ENCODE measurements around the gene PBX4.
"Not testable (repeated sequence)": the region's sequence is repeated elsewhere in the genome, so short reads cannot be mapped to it uniquely, and the experiment has no call there.

The PBX4 gene

GRCh38 chr19:19627621-19628500 is 9.4 kb upstream of the PBX4 start, which contains the start of gene LPAR2:
Gene LPAR2, minus strand, starts transcription at chr19:19628220. Its CDS starts 945 bp downstream, at chr19:19627275.
- peak in 2 of 3 donors; percentile 46 to 48 for DNase-seq (ENCODE audit: low read depth in 2 of 3, low spot score in 1 of 3)

- DNase-seq (ENCODE audit: low read depth in 2 of 3, low spot score in 1 of 3), result no peak
Measured at GRCh38 chr19:19626516-19627472, 8.3 kb upstream of the PBX4 start.

- no peak for DNase-seq (ENCODE audit: low read depth in 2 of 3, low spot score in 1 of 3)
Measured at GRCh38 chr19:19624032-19624570, 5.6 kb upstream of the PBX4 start.

GRCh38 chr19:19623383-19623782 is 4.9 kb upstream of the PBX4 start:
- DNase-seq (ENCODE audit: low read depth in 2 of 3, low spot score in 1 of 3), result no peak

GRCh38 chr19:19619849-19620210 is 1.3 kb upstream of the PBX4 start:
- DNase-seq (ENCODE audit: low read depth in 2 of 3, low spot score in 1 of 3), result no peak

- no peak for DNase-seq (ENCODE audit: low read depth in 2 of 3, low spot score in 1 of 3)
Measured at GRCh38 chr19:19619181-19619848, 828 bp upstream of the PBX4 start.

GRCh38 chr19:19615086-19615485 is 3.4 kb downstream of the PBX4 start:
- no peak for DNase-seq (ENCODE audit: low read depth in 2 of 3, low spot score in 1 of 3)

GRCh38 chr19:19613506-19613905 is 5.0 kb downstream of the PBX4 start:
- DNase-seq (ENCODE audit: low read depth in 2 of 3, low spot score in 1 of 3), result no peak

- no peak for DNase-seq (ENCODE audit: low read depth in 2 of 3, low spot score in 1 of 3)
Measured at GRCh38 chr19:19610376-19611202, 7.9 kb downstream of the PBX4 start.

- DNase-seq (ENCODE audit: low read depth in 2 of 3, low spot score in 1 of 3), result not testable (repeated sequence)
Measured at GRCh38 chr19:19606686-19607085, 11.8 kb downstream of the PBX4 start.

- DNase-seq (ENCODE audit: low read depth in 2 of 3, low spot score in 1 of 3), result no peak
Measured at GRCh38 chr19:19606021-19606420, 12.5 kb downstream of the PBX4 start.

- DNase-seq (ENCODE audit: low read depth in 2 of 3, low spot score in 1 of 3), result no peak
Measured at GRCh38 chr19:19602713-19603324, 15.7 kb downstream of the PBX4 start.

GRCh38 chr19:19602136-19602712 is 16.3 kb downstream of the PBX4 start:
- no peak for DNase-seq (ENCODE audit: low read depth in 2 of 3, low spot score in 1 of 3)

- DNase-seq (ENCODE audit: low read depth in 2 of 3, low spot score in 1 of 3), result no peak
Measured at GRCh38 chr19:19600793-19601330, 17.6 kb downstream of the PBX4 start.

GRCh38 chr19:19598728-19599451 is 19.6 kb downstream of the PBX4 start:
- DNase-seq (ENCODE audit: low read depth in 2 of 3, low spot score in 1 of 3), result peak in 1 of 3 donors; percentile 43

GRCh38 chr19:19597809-19598306 is 20.6 kb downstream of the PBX4 start:
- peak in 1 of 3 donors; percentile 70 for DNase-seq (ENCODE audit: low read depth in 2 of 3, low spot score in 1 of 3)

GRCh38 chr19:19595171-19595701 is 23.3 kb downstream of the PBX4 start:
- DNase-seq (ENCODE audit: low read depth in 2 of 3, low spot score in 1 of 3), result no peak

GRCh38 chr19:19594381-19594780 is 24.1 kb downstream of the PBX4 start:
- DNase-seq (ENCODE audit: low read depth in 2 of 3, low spot score in 1 of 3), result no peak
